Measurements from ENCODE around the gene SLC12A7.

DNA sequence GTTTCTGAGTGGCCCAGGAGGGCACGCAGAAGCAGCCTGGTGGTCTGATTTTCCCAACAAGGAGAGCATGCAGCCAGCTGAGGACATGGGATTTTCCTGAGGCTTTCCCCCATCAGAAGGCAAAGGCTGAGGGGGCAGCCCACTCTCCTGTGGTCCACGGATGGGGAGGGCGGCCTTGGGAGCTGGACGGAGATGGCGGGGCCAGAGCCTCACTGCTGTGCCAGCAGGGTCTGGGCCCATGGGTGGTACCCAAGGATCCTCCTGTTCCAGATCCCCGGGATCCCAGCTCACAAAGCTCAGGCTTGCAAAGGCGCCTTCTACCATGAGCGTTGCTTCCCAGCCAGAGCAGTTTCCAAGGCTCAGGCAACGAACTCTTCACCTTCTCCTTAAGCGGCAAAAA, 39.0 kb upstream of the SLC12A7 start:
- TF ChIP-seq POLR2AphosphoS5 (IDR thresholded peaks at IDR 0.05), result no peak
- TF ChIP-seq, protein P1, sequence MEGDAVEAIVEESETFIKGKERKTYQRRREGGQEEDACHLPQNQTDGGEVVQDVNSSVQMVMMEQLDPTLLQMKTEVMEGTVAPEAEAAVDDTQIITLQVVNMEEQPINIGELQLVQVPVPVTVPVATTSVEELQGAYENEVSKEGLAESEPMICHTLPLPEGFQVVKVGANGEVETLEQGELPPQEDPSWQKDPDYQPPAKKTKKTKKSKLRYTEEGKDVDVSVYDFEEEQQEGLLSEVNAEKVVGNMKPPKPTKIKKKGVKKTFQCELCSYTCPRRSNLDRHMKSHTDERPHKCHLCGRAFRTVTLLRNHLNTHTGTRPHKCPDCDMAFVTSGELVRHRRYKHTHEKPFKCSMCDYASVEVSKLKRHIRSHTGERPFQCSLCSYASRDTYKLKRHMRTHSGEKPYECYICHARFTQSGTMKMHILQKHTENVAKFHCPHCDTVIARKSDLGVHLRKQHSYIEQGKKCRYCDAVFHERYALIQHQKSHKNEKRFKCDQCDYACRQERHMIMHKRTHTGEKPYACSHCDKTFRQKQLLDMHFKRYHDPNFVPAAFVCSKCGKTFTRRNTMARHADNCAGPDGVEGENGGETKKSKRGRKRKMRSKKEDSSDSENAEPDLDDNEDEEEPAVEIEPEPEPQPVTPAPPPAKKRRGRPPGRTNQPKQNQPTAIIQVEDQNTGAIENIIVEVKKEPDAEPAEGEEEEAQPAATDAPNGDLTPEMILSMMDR (IDR thresholded peaks at IDR 0.05 in 8 of 11, conservative IDR thresholded peaks at IDR 0.05 in 3 of 11), result no peak

Data from spleen (tissue), 7 donors.